ENCODE measurements around the gene CDON. TPM values are rescaled to one million over a fixed set of nuclear protein-coding genes. Genes with fewer than 3 reads are reported as not detected.

CDON gene
- total RNA-seq, 1 experiment from 2014 or later: 34.1 TPM

GRCh38 chr11:126032375-126032774 is 30.3 kb downstream of the CDON start:
- Mint-ChIP-seq H3K27ac (no peak overlapping the region; the same call in 1 of the 2 replicates), H3K9me3 (no peaks in the 10 kb centered on the region), H3K27me3 (ENCODE audit: low read depth) (no peaks in the 10 kb centered on the region), H3K36me3 (no peaks in the 10 kb centered on the region), H3K4me1 (peaks cover 25% of the 10 kb centered on the region), H3K4me3 (no peak overlapping the region)
- DNase-seq (ENCODE audit: low spot score) (no peak), ATAC-seq (no peak)
- TF ChIP-seq ZNF423 (CRISPR knock-in tag; IDR thresholded peaks at IDR 0.05): no peak
- TF ChIP-seq PRRX2 (CRISPR knock-in tag; IDR thresholded peaks at IDR 0.05): no peak
- no peak for TF ChIP-seq USF2 (CRISPR knock-in tag; IDR thresholded peaks at IDR 0.05)
- no peak for TF ChIP-seq IRF2 (CRISPR knock-in tag; IDR thresholded peaks at IDR 0.05; ENCODE audit: borderline replicate concordance, low read depth)
- TF ChIP-seq ARID4B (CRISPR knock-in tag; IDR thresholded peaks at IDR 0.05; ENCODE audit: borderline replicate concordance): no peak
- no peak for TF ChIP-seq ZBTB43 (CRISPR knock-in tag; IDR thresholded peaks at IDR 0.05)
- TF ChIP-seq CBFB (CRISPR knock-in tag; IDR thresholded peaks at IDR 0.05; ENCODE audit: low read depth): no peak
- no peak for TF ChIP-seq PREB (CRISPR knock-in tag; IDR thresholded peaks at IDR 0.05; ENCODE audit: borderline replicate concordance)
- no peak for TF ChIP-seq MAX (CRISPR knock-in tag; IDR thresholded peaks at IDR 0.05)
- no peak for TF ChIP-seq SP1 (CRISPR knock-in tag; conservative IDR thresholded peaks at IDR 0.05)
- no peak for TF ChIP-seq ELF4 (CRISPR knock-in tag; IDR thresholded peaks at IDR 0.05; ENCODE audit: low read depth)
- no peak for TF ChIP-seq USF1 (CRISPR knock-in tag; IDR thresholded peaks at IDR 0.05)
- no peak for TF ChIP-seq NFATC4 (CRISPR knock-in tag; IDR thresholded peaks at IDR 0.05)
- TF ChIP-seq GTF2I (CRISPR knock-in tag; conservative IDR thresholded peaks at IDR 0.05): no peak
- ChIA-PET POLR2A (no interaction called here), CTCF (no interaction called here)

- H3K36me3 Mint-ChIP-seq: no peaks in the 10 kb centered on the region
- no peaks in the 10 kb centered on the region for H3K27me3 Mint-ChIP-seq (ENCODE audit: low read depth)
- 0 out of 2 replicates have a peak overlapping the region, but pooled peaks have one; percentile 9 for H3K27ac Mint-ChIP-seq
- ChIA-PET POLR2A (no interaction called here), CTCF (interaction anchor here (1.0 kb wide), 1 partner anchor 88 kb away, joined by 3 read pairs; no protein-coding TSS in a partner anchor)
- TF ChIP-seq IRF2 (CRISPR knock-in tag; IDR thresholded peaks at IDR 0.05; ENCODE audit: borderline replicate concordance, low read depth) (no peak), NFE2L1 (CRISPR knock-in tag; IDR thresholded peaks at IDR 0.05) (no peak)
- H3K4me3 Mint-ChIP-seq: no peak overlapping the region
- peaks cover 21% of the 10 kb centered on the region for H3K4me1 Mint-ChIP-seq
- H3K9me3 Mint-ChIP-seq: no peaks in the 10 kb centered on the region
- no peak for ATAC-seq
- no peak for DNase-seq (ENCODE audit: low spot score)
Measured at GRCh38 chr11:126029805-126030204, 32.9 kb downstream of the CDON start.
